Left ventricle myocardium inferior (tissue), 1 donor: ENCODE results near the gene NOXA1. TPM values are rescaled to one million over a fixed set of nuclear protein-coding genes. Genes with fewer than 3 reads are reported as not detected.

Source experiments
- DNase-seq: peaks from one replicate; pipeline ENCODE4 v3.0.0-alpha.2; 2020
- H3K27ac ChIP-seq: fragments of 200-600 bp; replicated peaks from 2 replicates; pipeline ENCODE4 v1.8.0; 2021
- H3K27me3 ChIP-seq: fragments of 200-600 bp; 2 replicates; pipeline ENCODE4 v1.8.0; 2021; ENCODE audit warnings: low read depth
- H3K36me3 ChIP-seq: fragments of 200-600 bp; 2 replicates; pipeline ENCODE4 v1.8.0; 2021
- H3K4me1 ChIP-seq: fragments of 200-600 bp; 2 replicates; pipeline ENCODE4 v1.8.0; 2021
- H3K4me3 ChIP-seq: fragments of 200-600 bp; 2 replicates; pipeline ENCODE4 v1.8.0; 2021; ENCODE audit warnings: mild to moderate bottlenecking, moderate library complexity
- H3K9me3 ChIP-seq: fragments of 200-600 bp; replicated peaks from 2 replicates; pipeline ENCODE4 v1.8.0; 2021
- CTCF ChIP-seq: fragments of 200-600 bp; IDR thresholded peaks from 2 replicates; pipeline ENCODE4 v1.8.0; 2021; ENCODE audit warnings: antibody characterized with exemption, mild to moderate bottlenecking, borderline replicate concordance
- intact Hi-C: fragments of 100-400 bp; cut with micrococcal nuclease; formaldehyde crosslinking; loops from one replicate; pipeline ENCODE4 v1.11.0; 2022
- total RNA-seq: library from RNA; stranded (reverse); fragmentation: NEBNext Ultra II Directional; extraction: Animal tissue kit (Norgen Biotek cat#: 25700); gene quantifications from one replicate; pipeline ENCODE4 v1.2.1, GENCODE V29; 2021
- donor health status: DM: no; HTN: yes; CAD: no; lungs with severe emphysema.

The NOXA1 gene
- total RNA-seq, 1 donor from 2014 or later: 2.0 TPM

GRCh38 chr9:137392232-137393007 lies 30.8 kb upstream of the NOXA1 start:
- Histone ChIP-seq H3K4me3 (no peak overlapping the region), H3K4me1 (peaks cover 29% of the 10 kb centered on the region), H3K27me3 (no peaks in the 10 kb centered on the region), H3K9me3 (no peaks in the 10 kb centered on the region), H3K36me3 (peaks cover 6% of the 10 kb centered on the region), H3K27ac (no peak overlapping the region)
- no peak for TF ChIP-seq CTCF
- intact Hi-C loops: no loop called here
- no peak for DNase-seq

- TF ChIP-seq CTCF: no peak
- intact Hi-C loops: no loop called here
- Histone ChIP-seq H3K4me1 (peaks cover 18% of the 10 kb centered on the region), H3K36me3 (peaks cover 6% of the 10 kb centered on the region), H3K27me3 (no peaks in the 10 kb centered on the region), H3K4me3 (no peak overlapping the region), H3K27ac (no peak overlapping the region), H3K9me3 (no peaks in the 10 kb centered on the region)
- no peak for DNase-seq
Observed at GRCh38 chr9:137393176-137394150, 29.7 kb upstream of the NOXA1 start.

DNA sequence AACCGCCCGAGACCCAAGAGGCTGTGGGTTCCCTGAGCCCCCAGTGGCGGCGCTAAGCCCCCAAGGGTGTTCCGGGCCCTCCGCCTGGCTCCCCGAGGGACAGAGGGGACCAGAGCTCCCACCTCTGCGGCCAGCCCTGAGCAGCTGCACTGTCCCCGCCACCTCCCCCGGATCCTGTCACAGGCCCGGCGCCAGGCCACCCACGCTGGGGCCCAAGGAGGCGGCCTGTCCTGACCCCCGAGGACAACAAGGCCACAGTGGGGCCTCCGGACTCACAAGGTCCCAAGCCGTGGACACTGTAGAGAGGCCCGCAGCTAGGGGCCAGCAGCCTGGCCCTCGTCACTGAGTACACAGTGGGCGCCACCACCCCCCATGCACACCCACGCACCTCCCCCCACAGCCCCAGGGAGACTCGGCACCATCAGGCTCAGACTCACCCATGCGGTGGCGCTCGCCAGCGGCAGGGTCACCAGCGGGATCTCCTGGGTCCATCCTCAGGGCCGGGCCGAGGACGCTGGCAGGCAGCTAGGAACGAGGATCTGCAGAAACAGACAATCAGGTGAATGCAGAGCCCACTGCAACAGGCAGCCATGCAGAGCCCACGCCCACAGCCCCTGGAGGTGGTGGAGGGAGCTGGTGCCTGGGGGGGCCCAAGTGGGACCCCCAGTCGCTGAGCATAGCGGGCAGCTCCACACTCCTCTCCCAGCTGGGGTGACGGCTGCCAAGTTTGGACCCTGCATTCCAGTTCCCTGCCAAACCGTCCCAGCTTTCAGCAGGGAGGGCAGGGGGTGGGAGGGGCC lies 28.1 kb upstream of the NOXA1 start:
- peaks cover 6% of the 10 kb centered on the region for H3K36me3 ChIP-seq

GRCh38 chr9:137395666-137396010 lies 27.6 kb upstream of the NOXA1 start:
- no peak for DNase-seq
- Histone ChIP-seq H3K36me3 (peaks cover 6% of the 10 kb centered on the region), H3K9me3 (no peaks in the 10 kb centered on the region), H3K27ac (no peak overlapping the region), H3K4me1 (peaks cover 5% of the 10 kb centered on the region), H3K27me3 (no peaks in the 10 kb centered on the region), H3K4me3 (no peak overlapping the region)
- intact Hi-C loops: no loop called here
- TF ChIP-seq CTCF: no peak

More for the DNA sequence above, 28.1 kb upstream of the NOXA1 start:
- Histone ChIP-seq H3K27me3 (no peaks in the 10 kb centered on the region), H3K4me3 (no peak overlapping the region), H3K27ac (no peak overlapping the region), H3K4me1 (peaks cover 10% of the 10 kb centered on the region), H3K9me3 (no peaks in the 10 kb centered on the region)
- DNase-seq: no peak
- TF ChIP-seq CTCF: no peak
- intact Hi-C loops: no loop called here

- no peak for TF ChIP-seq CTCF
- Histone ChIP-seq H3K27me3 (no peaks in the 10 kb centered on the region), H3K9me3 (no peaks in the 10 kb centered on the region), H3K4me3 (no peak overlapping the region), H3K36me3 (peaks cover 6% of the 10 kb centered on the region), H3K27ac (no peak overlapping the region), H3K4me1 (no peaks in the 10 kb centered on the region)
- DNase-seq: no peak
- intact Hi-C loops: no loop called here
Observed at GRCh38 chr9:137396227-137396626, 27.0 kb upstream of the NOXA1 start.
